ENCODE data around the gene GTF2F2.

Gene GTF2F2

DNA sequence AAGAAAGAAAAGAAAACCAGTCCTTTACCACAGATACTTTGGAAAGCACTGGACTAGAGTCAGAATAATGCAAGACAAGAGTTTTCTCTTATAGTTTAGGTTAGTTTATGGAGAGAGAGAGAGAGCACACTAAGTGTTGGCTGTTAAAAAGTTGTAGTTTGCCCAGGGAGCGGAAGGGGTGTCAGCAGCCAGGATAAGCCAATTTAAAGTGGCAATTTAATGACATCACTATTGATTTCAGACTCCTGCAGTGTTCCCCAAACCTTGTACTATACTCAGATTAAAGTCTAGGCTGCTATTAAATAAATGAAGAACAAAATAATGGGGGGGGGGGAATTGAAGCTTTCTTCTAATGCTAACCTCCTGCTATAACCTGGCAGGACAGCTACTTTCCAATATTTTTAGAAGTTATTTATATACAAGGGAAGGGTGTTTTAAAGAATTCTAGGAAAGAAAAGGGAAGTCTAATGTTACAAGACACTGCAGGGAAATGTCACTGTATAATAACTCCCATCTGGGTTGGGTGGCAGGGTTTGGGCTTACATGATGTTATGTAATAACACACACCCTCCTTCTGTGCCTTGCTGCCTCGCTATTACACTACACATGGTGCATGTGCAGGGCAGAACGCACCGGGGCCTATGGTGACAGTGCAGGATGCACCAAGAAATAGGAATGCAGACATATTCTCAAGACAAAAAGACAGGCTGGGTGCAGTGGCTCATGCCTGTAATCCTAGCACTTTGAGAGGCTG lies 200.7 kb downstream of the GTF2F2 start:
- no peaks in the 10 kb centered on the region for H3K36me3 ChIP-seq (ENCODE audit: insufficient read depth, low read length)
- no peak overlapping the region for H2AFZ ChIP-seq (ENCODE audit: low read depth, low read length)
- H3K4me1 ChIP-seq (ENCODE audit: insufficient read depth, low read length) = no peaks in the 10 kb centered on the region
- no peaks in the 10 kb centered on the region for H3K9me3 ChIP-seq (ENCODE audit: low read length)
- H3K27me3 ChIP-seq (ENCODE audit: insufficient read depth, low read length) = no peaks in the 10 kb centered on the region
- H3K4me3 ChIP-seq (ENCODE audit: low read length) = no peak overlapping the region

DNA sequence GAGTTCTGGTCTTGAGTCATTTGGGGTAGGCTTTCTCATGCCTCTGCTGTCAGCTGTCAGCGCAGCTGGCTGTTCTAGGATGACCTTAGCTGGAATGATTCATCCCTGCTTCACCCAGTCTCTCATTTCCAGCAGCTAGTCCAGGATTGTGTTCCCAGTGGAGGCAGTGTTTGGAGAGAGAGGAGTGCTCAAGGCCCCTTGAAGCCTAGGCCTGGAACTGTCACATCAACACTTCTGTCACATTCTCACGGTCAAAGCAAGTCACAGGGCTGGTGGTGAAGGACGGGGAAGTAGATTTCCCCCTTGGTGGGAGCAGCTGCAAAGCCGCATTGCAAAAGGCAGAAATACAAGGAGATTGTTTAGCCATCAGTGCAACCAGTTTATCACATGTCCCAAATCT lies 205.5 kb downstream of the GTF2F2 start:
- H3K27me3 ChIP-seq (ENCODE audit: insufficient read depth, low read length) = no peaks in the 10 kb centered on the region
- no peaks in the 10 kb centered on the region for H3K36me3 ChIP-seq (ENCODE audit: insufficient read depth, low read length)
- H2AFZ ChIP-seq (ENCODE audit: low read depth, low read length) = no peak overlapping the region
- no peak overlapping the region for H3K4me3 ChIP-seq (ENCODE audit: low read length)
- H3K9me3 ChIP-seq (ENCODE audit: low read length) = no peaks in the 10 kb centered on the region
- H3K4me1 ChIP-seq (ENCODE audit: insufficient read depth, low read length) = no peaks in the 10 kb centered on the region

DNA sequence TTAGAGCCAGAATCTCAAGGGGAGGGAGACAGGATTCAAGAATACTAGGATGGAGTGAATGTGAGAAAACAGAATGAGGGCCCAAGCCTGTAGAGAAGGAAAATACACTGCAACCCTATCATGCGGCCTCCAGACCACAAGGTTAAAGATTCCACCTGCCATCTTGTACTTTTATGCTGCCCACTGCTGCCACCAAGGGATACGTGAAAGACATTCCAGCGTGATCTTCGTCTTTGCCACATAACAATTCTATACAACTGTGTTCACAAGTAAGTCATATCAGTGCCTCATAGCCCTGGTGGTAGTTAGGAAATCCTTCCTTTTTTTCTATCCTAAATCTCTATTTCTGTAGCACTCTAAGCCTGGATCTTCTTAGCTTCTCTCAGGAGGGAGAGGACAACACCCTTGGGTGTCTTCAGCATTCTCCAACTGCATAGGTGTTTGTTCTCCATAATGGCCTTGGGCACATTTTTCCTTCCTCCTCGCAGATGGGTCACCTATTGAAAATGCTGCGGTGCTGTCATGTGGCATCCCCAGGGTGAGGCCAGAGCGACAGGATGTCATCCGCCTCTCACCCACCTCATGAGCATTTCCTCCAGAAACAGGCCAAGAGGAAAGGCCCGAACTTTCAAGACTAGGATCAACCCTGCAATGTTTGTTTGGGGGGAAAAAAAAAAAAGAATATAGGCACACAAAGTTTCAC lies 207.1 kb downstream of the GTF2F2 start:
- Histone ChIP-seq H3K4me3 (ENCODE audit: low read length) (no peak overlapping the region), H3K36me3 (ENCODE audit: insufficient read depth, low read length) (no peaks in the 10 kb centered on the region), H2AFZ (ENCODE audit: low read depth, low read length) (no peak overlapping the region), H3K27me3 (ENCODE audit: insufficient read depth, low read length) (no peaks in the 10 kb centered on the region), H3K4me1 (ENCODE audit: insufficient read depth, low read length) (no peaks in the 10 kb centered on the region), H3K9me3 (ENCODE audit: low read length) (no peaks in the 10 kb centered on the region)

DNA sequence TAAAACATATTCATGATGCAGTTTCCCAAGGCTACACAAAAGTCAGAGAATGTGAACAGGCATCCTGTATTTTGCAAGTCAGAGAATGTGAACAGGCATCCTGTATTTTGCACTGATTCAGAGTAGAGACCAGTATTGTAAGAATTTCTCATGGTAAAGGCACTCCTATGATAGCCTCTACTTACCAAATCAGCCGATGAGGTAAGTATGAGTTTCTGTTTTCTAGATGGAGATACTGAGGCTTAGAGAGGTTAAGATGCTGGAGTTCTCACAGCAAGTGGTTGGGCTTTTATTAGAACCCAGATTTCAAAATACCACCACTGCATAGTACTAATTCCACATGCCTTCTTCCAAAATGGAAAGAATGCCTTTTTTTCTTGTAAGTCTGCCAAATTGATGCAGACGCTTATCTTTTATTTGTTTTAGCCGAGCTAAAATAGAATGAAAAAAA lies 208.4 kb downstream of the GTF2F2 start:
- Histone ChIP-seq H3K4me1 (ENCODE audit: insufficient read depth, low read length) (no peaks in the 10 kb centered on the region), H3K36me3 (ENCODE audit: insufficient read depth, low read length) (no peaks in the 10 kb centered on the region), H3K4me3 (ENCODE audit: low read length) (no peak overlapping the region), H3K9me3 (ENCODE audit: low read length) (no peaks in the 10 kb centered on the region), H3K27me3 (ENCODE audit: insufficient read depth, low read length) (no peaks in the 10 kb centered on the region), H2AFZ (ENCODE audit: low read depth, low read length) (no peak overlapping the region)

GRCh38 chr13:45331123-45331619 lies 210.9 kb downstream of the GTF2F2 start:
- no peaks in the 10 kb centered on the region for H3K9me3 ChIP-seq (ENCODE audit: low read length)
- peaks cover 17% of the 10 kb centered on the region for H3K36me3 ChIP-seq (ENCODE audit: insufficient read depth, low read length)
- no peak overlapping the region for H3K4me3 ChIP-seq (ENCODE audit: low read length)
- no peak overlapping the region for H2AFZ ChIP-seq (ENCODE audit: low read depth, low read length)
- no peaks in the 10 kb centered on the region for H3K27me3 ChIP-seq (ENCODE audit: insufficient read depth, low read length)
- H3K4me1 ChIP-seq (ENCODE audit: insufficient read depth, low read length) = no peaks in the 10 kb centered on the region

- H2AFZ ChIP-seq (ENCODE audit: low read depth, low read length) = no peak overlapping the region
- no peaks in the 10 kb centered on the region for H3K9me3 ChIP-seq (ENCODE audit: low read length)
Observed at GRCh38 chr13:45331692-45332035, 211.4 kb downstream of the GTF2F2 start.

DNA sequence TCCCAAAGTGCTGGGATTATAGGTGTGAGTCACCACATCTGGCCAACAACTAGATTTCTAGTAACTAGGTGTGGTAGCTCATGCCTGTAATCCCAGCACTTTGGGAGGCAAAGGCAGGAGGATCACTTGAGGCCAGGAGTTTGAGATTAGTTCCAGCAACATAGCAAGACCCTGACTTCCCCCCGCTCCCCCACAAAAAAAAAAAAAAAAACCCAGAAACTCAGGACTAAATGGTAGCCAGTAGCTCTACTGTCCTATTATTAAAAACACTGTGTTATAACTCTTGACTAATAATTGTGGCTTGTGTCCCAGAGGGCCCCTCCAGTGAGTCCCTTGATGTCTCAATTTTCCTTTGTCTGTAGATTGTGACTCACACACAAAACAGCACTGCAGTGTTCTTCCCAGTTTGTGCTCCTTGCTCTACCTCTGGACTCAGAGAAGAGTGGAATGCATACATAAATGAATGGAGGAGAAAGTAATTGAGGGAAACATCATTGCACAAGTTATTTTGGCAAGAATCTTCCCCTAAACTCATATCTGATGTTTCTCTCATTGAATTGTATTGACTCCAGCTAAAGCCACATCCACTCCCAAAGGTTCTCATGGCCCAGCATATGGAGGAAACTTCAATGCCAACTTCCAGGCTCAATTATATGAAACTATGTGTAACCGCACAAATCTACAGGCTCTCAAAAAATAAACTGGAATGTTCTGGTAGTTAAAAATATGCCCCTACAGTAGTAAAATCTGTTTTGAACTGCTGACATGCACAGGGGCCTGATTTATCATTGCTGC lies 211.9 kb downstream of the GTF2F2 start:
- Histone ChIP-seq H3K27me3 (ENCODE audit: insufficient read depth, low read length) (no peaks in the 10 kb centered on the region), H3K4me1 (ENCODE audit: insufficient read depth, low read length) (no peaks in the 10 kb centered on the region), H3K4me3 (ENCODE audit: low read length) (no peak overlapping the region), H2AFZ (ENCODE audit: low read depth, low read length) (no peak overlapping the region), H3K36me3 (ENCODE audit: insufficient read depth, low read length) (peaks cover 28% of the 10 kb centered on the region), H3K9me3 (ENCODE audit: low read length) (no peaks in the 10 kb centered on the region)

More at GRCh38 chr13:45331692-45332035, 211.4 kb downstream of the GTF2F2 start:
- no peaks in the 10 kb centered on the region for H3K4me1 ChIP-seq (ENCODE audit: insufficient read depth, low read length)
- no peak overlapping the region for H3K4me3 ChIP-seq (ENCODE audit: low read length)
- no peaks in the 10 kb centered on the region for H3K27me3 ChIP-seq (ENCODE audit: insufficient read depth, low read length)
- H3K36me3 ChIP-seq (ENCODE audit: insufficient read depth, low read length) = peaks cover 22% of the 10 kb centered on the region

GRCh38 chr13:45332831-45333219 lies 212.5 kb downstream of the GTF2F2 start:
- Histone ChIP-seq H3K27me3 (ENCODE audit: insufficient read depth, low read length) (no peaks in the 10 kb centered on the region), H2AFZ (ENCODE audit: low read depth, low read length) (no peak overlapping the region), H3K36me3 (ENCODE audit: insufficient read depth, low read length) (peaks cover 34% of the 10 kb centered on the region), H3K4me3 (ENCODE audit: low read length) (no peak overlapping the region), H3K4me1 (ENCODE audit: insufficient read depth, low read length) (no peaks in the 10 kb centered on the region), H3K9me3 (ENCODE audit: low read length) (no peaks in the 10 kb centered on the region)

DNA sequence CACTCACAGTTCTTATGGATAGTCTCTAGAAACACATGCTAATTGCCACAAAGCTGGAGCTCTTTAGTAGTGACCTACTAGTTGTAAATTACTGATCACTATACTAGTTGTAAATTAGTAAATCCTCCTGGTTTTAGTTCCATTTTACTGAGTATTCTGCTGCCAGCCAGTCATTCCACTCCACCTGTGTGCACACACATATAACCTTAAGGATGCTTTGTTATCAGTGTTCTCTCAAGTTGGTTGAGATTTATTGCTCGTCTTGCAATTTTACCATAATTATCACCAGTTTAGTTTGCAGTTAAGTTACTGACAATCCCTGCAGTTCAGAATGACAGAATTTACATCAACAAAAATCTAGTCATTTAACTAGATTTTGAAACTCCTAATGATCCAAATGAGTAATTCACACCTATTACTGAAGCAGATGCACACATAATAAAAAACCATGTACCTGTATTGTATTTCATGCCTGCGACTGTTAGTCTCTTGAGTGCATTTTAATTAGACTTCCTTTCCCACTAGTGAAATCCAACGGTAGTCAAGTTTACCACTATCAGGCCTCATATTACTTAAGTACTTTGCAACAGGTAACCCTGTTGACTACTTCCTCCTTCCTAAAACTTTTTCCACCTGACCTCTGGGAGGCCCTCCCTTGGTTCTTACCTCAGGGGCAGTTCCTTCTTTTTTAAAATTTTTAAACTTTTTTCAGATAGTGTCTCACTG lies 213.1 kb downstream of the GTF2F2 start:
- H2AFZ ChIP-seq (ENCODE audit: low read depth, low read length) = no peak overlapping the region
- peaks cover 40% of the 10 kb centered on the region for H3K36me3 ChIP-seq (ENCODE audit: insufficient read depth, low read length)
- no peaks in the 10 kb centered on the region for H3K4me1 ChIP-seq (ENCODE audit: insufficient read depth, low read length)
- H3K4me3 ChIP-seq (ENCODE audit: low read length) = no peak overlapping the region
- no peaks in the 10 kb centered on the region for H3K9me3 ChIP-seq (ENCODE audit: low read length)
- no peaks in the 10 kb centered on the region for H3K27me3 ChIP-seq (ENCODE audit: insufficient read depth, low read length)
